Stimulated activated CD8-positive, alpha-beta memory T cell treated with anti-CD3 and anti-CD28 coated beads, Interleukin-4, amount 100 ng/mL, for 48 hours (primary cell): ENCODE data around the gene HOXA10.
A peak's percentile ranks its signal among the peaks of the same experiment; 100 is the strongest.

ENCODE experiments used
- DNase-seq: peaks from one replicate; pipeline ENCODE4 v3.0.0-alpha.2; 2020

Gene HOXA10

DNA sequence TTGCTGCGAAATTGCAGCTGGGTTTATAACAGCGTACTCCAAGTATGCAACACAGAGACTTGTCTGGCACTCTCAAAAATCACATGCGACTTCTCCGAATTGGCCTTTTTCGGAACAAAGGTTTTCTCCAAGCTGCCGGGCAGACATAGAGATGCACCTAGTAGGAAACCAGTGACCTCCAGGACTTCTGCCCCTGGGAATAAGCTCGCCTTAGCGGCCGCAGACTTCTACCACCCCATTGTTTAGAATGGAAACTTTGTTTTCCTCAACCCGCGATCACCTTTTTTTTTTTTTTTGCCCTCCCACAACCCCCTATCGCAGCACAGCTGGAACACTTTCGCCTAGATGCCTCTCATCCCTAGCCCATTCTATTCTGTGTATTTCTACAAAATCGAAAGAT, 4.9 kb upstream of the HOXA10 start:
- DNase-seq, result no peak

DNA sequence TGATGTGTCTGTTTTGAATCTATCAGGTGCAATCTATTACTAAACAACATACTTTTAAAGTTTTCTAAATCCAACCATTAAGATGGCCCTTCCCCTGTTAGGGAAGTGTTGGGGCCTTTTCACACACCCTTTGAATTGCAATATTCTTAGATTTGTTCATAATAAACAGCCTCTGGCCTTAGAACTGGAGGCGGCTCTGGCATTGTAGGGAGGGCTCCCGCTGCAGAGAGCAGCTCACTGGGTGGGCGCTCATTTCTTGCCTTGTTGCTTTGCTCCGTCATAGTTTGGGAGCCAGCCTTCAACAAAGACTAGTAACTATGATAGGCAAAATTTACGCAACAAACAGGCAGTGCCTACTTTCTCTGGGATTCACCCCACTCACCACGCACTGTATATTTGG, 4.2 kb upstream of the HOXA10 start:
- DNase-seq, result no peak

DNA sequence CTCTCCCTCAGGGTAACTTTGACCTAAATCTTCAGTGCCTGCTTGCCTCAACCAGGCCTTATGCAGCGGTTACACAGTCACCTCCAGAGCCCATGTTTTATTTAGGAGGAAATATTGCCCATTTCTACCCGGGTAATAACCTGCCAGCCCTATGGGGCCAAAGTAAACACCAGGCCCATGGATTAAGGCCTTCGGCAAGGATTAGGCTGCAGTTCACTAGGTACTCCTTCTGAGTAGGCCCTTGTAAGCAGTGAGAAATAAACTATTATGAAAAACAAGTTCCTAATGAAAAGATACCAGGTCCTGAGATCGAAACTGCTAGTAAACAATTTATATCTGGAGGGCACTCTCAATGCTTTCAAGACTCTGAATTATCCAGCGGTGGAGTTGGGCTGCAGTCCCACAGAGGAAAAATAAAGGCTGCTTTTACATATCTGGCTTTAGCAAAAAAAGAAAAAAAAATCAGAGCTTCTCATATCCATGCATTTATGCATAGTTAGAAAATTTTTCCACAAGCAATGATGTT, 3.7 kb upstream of the HOXA10 start:
- no peak for DNase-seq

DNA sequence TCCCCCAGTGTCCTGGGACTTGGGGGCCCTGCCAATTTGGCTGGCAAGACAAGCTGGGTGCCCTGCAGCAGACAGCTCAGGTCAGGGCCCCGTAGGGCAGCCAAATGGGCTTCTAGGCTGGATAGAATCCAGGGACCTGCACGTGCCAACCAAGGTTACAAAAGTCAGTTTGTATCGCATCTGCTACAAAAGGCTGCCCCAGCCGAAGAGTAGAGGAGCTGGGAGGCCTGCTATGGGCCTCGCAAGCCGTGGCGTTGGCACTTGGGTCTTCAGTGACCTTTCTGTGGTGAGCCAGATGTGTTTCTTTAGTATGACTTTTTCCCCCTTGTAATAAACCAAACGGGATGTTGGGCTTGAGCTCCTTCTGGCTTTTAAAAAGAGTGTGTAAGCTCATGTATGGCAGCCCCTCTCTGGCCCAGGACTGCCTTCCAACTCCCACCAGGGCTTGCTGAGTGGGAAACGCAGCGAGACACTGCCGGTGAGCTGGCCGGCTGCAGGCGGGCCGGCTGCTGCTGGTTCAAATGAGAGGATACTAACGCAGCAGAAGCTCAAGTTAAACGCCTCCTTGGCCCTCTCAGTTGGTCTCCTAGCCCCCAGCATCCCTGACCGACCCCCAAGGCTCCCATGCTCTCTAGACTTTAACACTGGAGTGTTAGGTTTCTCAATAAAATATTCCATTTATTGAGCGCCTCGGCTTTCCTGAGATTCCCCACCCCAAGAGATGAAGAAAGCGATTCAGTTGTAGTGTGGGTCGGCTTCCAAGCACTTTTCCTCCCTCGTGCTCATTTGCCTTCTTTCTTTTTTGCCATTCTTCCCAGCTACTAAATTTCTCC, 3.1 kb upstream of the HOXA10 start:
- peak; percentile 17 for DNase-seq

DNA sequence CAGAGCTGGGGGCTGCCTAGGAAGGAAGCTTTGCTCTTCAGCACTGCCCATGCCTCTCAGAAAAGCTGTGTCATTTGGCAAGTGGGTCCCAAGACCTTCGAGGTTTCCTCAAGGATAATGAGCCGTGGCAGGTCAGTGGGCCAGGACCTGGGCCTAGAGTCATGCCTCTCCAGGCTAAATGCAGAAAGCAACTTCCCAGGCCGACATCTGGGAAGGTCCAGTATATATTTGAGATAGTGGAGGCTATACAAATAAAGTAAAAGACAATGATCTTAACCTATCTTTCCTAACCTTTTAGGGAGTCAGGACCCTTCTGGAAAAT, 2.4 kb upstream of the HOXA10 start:
- peak; percentile 10 for DNase-seq

DNA sequence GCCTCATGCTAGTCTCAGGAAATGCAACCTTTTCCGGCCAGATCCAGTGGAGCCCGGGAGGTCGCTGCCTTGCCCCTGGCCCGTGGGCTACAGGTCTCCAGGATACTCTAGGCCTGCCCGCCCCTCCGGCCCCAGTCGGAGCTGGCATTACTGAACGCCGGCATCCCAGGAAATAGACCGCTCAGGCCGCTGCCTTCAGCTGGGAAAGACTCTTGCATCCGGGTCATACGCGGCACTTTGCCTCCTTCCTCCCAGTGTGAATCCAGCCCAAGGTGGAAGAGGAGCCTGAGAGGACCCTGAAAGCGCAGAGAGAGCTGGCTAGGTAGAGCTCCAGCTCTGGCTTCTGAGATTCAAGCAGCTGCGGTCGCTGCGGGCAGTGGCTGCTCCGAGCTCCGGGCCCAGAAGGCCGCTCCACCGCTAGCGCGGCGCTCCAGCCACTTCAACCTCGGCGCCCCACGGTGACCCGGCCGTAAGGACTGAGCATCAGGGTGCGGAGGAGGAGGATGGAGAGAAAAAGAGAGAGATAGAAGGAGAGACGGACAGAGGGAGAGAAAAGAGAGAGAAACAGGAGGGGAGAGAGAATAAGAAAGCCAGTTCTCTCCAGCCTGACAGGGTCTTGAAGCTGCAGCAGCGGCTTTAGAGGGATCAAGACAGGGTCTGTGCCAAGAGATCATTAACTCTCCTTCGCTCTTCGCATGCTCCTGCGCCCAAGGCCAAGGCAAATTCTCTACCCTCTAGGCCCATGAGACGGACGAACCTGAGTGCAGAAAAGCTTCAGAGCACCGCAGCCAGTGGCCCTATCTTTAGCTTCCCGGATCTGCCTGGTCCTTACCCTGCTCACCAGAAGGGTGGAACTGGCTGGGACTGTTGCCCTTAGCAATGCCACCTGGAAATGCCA, 1.8 kb upstream of the HOXA10 start:
- peak; percentile 16 for DNase-seq

DNA sequence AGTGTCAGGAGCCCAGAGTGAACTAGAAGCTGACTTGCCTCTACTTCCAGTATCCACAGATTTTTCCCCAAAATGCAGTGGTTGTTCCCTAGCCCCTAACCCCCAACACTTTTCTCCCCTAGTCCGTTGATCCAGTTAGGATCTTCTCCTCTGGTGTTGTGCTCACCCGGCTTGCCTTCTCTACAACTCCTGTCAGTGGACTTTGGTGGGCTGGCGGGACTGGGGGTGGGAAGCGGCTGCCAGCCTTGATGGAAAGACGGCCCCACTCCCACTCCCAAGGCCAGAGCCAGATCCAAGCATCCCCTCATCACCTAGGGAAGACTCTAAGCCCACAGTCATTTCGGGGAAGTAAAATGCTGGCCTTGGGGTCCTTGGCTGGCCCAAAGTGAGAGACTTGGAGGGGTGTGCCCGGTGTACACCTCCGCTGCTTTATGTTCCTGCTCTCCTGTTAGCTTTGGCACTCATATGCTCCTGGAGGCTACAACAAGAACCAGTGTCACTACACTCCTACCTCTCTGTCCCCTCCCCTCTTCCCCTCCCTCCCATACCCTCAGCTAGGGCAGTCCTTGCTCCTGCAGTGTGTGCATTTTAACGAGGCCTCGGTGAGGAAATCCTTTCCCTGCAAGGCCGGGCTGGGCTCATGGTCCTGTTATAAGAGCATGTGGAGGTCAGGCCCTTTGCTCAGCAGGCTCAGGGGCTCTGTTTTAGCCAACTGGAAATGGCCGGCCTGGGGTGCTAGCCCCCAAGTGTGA, 930 bp upstream of the HOXA10 start:
- DNase-seq, result peak; percentile 20

DNA sequence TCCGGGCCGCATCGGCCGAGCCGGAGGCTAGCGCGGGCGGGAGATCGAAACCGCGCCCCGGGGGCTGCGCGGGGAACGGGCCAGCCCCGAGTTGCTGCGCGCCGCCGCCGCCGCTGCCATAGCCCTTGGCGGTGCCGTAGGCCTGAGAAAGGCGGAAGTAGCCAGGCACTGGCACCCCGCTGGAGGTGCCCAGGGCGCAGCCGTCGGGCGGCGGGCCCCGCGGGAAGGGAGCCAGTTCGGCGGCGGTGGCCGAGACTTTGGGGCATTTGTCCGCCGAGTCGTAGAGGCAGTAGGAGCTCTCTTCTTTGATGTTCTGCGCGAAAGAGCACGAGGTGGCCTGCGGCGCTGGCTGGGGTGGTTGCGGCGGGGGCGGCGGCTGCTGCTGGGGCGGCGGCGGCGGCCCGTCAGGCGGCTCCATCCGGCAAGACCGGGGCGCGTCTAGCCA, 587 bp downstream of the HOXA10 start:
- no peak for DNase-seq

DNA sequence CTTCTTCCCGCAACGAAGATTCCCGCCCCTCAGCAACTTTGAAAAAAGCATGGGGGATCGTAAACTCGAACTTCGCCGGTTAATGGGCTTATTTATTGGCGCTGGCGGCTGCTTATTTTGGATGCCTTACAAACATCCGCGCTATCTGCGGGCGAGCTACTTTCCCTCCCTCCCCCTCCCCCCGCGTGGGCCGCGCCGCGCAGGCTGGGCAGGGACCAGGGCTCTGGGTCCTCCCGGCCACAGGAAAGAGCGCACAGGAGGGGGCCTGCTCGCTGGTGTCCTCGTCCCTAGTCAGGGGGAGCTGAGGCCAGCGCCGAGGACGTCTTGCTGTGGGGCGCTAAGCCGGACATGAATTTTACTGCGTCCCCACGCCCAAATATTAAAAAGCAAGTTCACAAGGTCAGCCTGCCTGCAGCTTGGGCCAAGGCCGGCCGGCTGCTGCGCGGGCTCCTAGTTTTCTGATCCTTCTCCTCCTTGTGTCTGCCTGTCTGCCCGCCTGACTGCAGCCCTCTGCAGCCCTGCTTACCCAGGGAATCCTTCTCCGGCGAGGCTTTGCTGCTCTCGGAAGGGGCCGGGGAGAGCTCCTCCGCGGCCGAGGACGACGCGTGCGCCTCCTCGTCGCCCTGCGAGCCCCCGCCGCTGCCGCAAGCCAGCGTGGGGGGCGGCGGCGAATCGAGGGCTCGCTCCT, 1.2 kb downstream of the HOXA10 start:
- peak; percentile 39 for DNase-seq

DNA sequence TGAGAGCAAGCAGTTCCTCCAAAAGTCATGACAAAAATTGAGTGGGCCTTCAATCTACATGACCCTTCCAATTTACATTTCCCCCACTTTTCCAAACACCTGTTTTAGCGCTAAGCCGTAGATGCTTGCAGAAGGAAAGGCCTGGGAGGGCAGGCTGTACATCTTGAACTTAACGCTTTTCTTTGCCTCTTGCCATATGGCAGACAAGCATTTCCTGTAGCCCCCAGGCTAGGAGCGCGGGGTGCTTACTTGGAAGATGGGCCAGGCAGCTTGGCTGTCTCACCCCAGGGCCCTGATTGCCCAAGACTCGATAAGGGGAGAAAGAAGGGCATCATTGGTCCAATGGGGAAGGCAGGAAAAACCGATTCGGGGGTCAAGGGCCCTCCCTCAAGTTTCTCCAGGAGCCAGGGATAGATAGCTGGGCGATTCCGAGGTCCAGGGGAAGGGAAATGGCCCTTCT, 1.8 kb downstream of the HOXA10 start:
- DNase-seq, result peak; percentile 28

DNA sequence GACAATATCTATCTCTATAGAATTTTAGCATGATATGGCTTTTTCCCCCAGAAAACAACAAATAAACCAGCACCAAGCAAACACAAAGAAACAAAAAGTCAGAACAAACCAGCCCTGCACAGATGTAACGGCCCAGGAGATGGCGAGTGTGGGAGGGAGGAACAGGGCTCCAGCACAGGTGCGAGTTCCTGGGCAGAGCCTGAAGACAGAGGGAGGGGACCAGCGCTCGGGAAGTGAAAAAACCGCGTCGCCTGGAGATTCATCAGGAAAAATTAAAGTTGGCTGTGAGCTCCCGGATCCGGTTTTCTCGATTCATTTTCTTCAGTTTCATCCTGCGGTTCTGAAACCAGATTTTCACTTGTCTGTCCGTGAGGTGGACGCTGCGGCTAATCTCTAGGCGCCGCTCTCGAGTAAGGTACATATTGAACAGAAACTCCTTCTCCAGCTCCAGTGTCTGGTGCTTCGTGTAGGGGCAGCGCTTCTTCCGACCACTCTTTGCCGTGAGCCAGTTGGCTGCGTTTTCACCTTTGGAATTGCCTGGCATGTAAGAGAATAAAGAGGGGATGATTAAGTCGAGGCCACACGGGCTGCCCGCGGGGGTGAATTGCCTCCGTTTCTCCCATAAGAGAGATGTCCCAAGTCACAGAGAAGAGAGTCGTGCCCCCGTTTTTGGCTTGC, 2.3 kb downstream of the HOXA10 start:
- DNase-seq, result peak; percentile 29

DNA sequence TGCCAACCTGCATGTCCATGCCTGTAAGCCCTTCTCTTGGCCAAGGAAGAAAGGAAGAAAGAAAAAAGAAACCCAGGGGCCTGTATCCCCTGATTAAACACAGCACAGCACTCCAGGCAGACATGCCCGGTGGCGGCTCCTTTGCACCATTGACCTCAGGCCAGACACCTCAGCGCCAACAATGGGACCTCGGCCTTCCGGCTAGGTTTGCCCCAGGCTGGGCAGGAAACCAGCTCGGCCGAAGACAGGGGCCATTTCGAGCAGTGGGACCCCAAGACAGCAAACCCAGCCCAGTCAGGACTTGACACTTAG, 2.8 kb downstream of the HOXA10 start:
- peak; percentile 25 for DNase-seq

DNA sequence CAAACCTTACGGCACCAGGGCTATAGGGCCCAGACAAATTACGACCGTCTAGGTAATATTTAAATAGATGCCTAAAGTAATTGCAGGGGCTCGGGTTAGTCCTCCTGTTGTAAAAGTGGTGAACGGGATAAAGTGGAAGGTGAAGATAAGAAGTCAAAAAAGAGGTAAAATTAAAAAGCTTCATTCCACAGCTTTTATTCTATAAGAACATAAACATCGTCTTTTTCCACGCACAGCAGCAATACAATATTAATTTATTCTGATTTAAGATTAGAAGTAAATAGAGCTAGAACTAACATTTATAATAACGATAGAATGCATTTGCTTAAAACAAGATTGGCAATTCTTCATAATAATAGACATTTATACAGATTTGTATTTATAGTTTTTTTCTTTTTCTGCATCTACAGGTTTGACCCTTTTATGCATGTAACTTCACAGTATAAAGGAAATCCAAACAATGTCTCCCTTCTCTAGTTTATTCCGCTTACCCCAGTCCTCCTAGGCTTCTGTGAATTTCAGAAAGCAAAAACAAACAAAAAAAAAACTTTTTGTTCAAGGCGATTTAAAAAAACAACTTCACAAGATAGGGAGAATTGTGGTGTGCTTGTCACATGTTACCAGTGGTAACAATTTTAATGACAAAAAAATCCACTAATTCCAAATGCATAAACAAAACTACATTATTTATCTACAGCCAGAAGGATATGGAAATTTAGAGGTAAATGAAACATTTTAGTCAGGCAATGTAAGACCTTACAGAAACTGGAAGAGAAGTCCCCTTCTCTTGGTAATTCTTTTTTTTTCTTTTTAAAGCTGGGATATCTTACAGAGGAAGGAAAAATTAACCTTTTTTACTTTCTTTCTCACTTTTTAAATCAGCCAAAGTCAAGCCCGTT, 3.4 kb downstream of the HOXA10 start:
- no peak for DNase-seq

DNA sequence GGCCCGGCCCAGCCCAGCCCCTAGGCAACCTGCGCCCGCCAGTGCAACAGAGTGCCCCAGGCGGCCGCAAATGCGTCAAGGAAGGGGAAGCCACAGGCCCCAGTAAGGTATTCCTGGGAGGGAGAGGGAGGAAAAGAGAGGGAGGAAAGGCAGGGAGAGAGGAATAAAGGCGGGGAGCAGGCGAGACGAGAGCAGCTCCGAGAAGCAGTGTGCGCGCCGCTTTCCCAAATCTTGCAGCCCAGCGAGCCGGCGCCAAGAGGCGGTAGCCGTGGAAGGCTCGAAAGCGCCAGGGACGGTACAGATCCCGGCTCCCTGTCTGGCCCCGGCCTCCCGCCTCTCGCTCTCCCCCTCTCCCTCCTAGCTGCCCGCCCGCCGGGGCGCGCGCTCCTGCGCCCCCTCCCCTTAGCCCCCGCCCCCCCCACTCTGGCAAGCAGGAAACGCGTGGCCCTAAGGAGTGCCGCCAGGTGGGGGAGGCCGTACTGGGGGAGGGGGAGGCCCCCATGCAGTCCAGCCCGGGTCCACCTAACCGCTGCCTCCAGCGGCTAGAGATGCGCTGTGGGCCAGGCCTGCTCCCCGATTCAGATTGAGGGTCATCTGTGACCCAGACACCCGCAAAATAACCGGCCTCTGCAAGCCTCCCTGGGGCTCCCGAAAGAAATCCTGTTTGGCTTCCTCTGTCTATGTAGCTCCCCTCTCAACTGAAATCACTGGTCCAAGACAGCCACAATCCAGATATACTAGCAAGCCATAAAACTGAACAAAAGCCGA, 4.3 kb downstream of the HOXA10 start:
- no peak for DNase-seq

DNA sequence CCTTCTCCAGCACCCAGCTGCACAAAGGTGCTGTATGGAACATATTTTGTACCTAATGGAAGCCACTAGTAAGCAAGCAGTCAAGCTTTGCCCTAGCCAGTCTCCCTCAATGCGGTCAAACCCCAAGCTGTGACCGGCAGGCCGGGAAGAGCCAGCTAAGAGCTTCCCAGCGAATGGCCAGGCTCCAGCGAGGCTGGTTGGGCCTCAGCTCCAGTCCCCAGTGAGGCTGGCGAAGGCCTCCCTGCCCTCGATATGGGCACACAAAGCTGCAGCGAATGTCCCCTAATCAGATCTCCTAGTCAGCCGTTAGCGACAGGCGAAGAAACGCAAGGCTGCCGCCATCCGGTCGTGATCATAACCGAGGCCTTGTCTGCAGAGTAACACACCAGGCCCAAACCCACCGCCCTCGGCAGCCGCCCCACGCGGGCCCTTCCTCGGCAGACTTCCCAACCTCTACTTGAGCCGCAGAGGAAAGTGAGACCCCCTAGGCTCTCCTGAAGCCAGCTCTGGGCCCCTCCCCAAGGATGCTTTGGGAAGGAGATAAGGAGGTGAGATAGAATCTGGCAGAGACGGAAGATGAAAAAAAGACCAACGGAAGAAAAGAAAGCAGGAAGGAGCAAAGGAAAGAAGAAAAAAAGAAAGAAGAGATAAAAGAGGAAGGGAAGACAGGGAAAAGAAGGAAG, 5.7 kb downstream of the HOXA10 start:
- no peak for DNase-seq

DNA sequence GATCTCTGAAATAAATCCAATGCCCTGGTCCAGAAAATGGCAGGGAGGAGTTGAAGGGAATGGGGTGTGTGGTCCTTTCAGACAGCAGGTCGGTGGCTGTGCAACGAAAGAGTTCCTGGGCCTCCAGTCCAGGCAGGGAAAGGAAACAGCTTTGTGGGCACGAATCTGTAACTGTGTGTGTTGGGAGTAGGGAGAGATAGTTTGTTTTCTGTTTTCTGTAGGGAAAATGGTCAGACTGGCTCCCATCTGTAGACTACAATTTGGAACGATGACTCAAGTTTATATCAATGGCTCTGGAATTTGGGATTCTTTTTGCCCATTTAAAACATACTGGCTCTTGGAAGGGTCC, 6.2 kb downstream of the HOXA10 start:
- DNase-seq, result no peak

DNA sequence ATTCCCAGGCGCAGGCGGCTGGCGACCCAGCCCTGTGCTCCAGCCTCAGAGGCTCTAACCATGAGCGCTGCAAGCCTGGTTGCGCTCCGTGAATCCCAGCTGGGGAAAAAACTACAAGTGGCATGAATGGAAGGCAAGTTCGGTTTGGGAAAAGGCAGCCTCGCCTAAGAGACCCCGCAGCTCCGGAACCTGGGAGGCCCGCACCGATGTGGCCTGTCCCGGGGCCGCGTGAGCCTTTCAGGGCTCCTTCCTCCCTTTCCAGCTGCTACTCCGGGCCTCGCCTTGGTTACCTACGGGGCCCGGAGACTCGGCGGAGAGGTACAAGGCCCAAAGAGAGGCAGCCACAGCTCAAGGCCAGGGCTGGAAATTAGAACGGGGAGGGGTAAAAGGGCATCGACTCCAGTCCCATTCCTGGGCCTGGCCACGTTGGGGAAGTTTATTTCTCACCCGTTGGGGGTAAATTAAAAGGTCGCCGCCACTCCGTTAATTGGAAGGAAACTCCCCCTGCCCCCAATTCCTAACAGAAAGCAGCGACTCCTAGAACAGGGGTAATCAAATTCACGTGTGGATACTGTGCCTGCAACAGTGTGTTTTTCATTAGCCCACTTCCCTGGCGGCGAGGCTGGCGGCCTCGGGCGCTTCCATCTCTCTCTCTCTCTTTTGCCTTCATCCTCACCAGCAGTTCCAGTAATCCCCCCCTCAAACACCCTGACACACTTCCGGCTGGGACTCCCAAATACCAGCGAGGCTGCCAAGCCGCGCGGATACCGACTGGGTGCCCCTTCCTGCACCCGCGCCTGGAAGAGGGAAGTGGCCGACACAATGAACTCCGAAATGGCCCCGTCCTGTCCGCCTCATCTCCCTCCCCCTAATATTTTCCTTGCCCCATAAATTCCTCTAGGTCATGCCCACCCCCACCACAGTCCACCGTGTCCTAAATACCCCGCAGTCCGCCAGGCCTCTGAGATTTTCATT, 7.3 kb downstream of the HOXA10 start:
- DNase-seq, result no peak

DNA sequence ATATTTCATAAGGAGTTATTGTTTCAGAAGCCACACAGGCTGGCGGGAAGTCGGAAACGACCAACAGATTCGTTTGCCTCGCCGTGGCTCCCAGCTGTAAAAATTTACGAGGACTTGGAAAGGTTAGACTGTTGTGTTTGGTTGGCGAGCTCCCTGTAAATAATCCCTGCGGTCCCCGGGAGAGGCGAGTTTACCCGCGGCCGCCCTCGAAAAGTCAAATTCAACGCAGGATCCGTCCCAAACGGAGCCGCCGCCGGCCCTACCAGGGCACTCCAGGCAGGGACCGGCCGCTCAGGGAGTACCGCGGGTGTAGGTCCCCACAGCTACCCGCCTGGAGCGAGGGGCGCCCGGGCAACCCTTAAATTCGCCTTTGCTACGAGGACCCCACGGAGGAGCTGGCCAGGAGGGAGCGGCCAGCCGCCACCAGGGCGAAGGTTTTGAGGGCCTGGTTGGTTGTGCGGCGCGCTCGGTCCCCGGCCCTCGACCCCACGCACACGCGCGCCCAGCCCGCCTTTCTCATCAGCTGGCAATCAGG, 8.1 kb downstream of the HOXA10 start:
- DNase-seq, result no peak
